Activated CD4-positive, alpha-beta T cell treated with anti-CD3 and anti-CD28 coated beads, Interleukin-2, amount 50 U/mL, for 16 hours (primary cell): Measurements from ENCODE around the gene TRIM38.
"Not testable (repeated sequence)": the region's sequence is repeated elsewhere in the genome, so short reads cannot be mapped to it uniquely, and the experiment has no call there.

Experiments used
- DNase-seq: peaks from one replicate; pipeline ENCODE4 v3.0.0-alpha.2; 2020

The TRIM38 gene

GRCh38 chr6:25972128-25972527 lies 9.5 kb downstream of the TRIM38 start:
- no peak for DNase-seq

- no peak for DNase-seq
Measured at GRCh38 chr6:25972902-25973301, 10.3 kb downstream of the TRIM38 start.

- DNase-seq = no peak
Measured at GRCh38 chr6:25973923-25974555, 11.4 kb downstream of the TRIM38 start.

DNA sequence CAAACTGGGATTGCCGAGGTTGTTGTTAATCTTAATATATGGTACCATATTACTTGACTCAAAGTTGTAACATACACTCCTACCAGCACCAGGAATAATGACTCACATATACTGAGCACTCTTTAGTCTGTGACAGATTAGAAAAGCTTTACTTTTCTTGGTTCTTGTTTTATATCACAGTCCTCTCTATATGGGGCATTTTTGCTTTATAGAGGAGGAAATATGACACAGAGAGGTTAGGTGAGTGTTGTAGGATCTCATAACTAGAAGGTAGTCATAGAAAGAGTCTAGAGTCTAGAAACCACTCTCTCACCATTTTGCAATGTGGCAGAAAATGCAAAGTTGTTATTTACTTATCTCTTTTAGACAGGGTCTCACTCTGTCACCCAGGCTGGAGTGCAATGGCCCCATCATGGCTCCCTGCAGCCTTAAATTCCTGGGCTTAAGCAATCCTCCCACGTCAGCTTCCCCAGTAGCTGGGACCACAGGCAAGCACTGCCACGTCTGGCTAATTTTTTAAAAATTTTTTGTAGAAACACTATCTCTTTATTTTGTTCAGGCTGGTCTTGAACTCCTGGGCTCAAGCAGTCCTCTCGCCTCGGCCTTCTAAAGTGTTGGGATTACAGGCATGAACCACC lies 13.4 kb downstream of the TRIM38 start:
- DNase-seq = peak; percentile 62

DNA sequence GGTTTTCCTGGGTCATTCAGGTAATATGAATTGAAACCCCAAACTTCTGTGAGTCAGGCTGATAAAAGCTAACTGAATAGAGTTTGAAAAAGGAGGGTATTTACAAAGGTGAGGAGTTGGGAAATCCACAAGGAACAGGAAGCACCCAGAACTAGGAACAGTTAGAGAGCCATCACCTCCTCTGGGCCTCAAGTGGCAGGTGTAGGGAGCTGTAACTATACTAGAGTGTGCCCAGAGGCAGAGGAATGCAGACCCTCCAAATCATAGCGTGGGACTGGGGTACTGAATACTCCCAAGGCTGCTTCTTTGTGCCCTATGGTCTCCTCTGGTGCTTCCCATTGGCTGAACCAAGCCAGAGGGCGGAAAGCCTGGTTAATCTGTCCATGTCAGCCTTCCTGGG lies 18.3 kb downstream of the TRIM38 start:
- no peak for DNase-seq

GRCh38 chr6:25981568-25982263 lies 19.1 kb downstream of the TRIM38 start:
- no peak for DNase-seq

GRCh38 chr6:25984265-25984664 lies 21.7 kb downstream of the TRIM38 start:
- DNase-seq = no peak

DNA sequence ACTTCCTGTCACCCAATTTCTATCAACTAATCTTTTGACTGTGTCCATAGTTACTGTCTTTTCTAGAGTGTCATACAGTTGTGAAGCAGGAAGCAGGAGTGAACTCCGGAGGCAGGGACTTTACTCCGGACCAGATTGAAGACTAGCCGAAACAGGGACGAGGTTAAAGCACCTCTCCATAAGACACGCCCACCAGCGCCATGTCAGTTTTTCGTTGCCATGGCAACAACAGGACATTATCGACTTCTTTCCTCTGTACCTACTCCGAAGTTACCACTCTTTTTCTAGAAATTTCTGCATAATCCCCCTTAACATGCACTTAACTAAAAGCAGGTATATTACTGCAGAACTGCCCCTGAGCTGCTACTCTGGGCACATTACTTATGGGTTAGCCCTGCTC lies 25.2 kb downstream of the TRIM38 start:
- DNase-seq = no peak

DNA sequence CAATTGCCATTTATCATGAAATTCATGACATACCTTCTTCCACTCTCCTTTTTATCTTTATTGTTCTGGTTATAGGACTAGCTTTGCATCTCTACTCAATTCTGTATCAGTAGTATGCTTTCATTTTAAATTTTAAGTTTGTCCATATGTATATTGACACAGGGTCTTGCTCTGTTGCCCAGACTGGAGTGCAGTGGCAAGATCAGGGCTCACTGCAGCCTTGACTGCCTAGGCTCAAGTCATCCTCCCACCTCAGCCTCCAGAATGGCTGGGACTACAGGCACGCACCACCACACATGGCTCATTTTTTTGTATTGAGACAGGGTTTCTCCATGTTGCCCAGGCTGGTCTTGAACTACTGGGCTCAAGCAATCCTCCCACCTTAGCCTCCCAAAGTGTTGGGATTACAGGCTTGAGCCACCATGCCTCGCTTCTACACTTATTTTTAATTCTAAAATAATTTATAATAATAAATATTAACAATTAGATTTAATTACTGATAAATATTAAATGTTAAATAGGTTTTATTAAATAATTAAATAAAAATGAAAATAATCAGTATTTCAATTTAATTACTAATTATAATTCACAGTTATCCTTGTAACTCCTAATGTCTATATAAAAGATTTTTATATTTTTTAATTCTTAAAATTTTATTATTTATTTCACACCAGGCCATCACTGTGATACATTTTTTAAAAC lies 27.7 kb downstream of the TRIM38 start:
- no peak for DNase-seq

DNA sequence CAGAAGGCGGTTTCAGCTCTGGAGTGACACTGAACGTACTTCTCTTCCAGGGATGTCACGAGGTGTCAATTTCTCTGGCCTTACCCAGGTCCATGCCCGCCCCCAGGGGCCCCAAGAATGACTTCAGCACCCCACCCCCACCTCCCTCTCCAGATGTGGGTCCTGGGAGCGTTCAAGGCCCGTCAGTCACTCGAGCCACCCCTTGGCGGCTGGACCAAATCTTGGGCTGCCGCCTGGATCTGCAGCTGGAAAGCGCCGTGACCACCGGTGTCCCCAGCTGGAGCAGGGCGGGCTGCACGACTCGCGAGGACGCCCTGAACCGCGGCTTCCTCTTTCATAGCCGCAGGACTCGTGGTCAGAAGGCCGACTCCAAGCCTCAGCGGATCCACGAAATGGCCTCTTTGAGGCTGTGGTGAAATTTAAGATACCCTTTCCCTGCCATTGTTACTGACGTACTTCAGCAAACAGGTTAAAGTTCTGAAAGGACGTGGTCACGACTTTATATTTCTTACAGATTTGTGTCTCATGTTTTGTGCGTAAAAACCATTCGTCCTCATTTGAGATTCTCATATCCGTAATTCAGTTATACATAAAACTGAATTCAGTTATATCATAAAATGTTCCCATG lies 29.3 kb downstream of the TRIM38 start:
- DNase-seq = peak; percentile 42

DNA sequence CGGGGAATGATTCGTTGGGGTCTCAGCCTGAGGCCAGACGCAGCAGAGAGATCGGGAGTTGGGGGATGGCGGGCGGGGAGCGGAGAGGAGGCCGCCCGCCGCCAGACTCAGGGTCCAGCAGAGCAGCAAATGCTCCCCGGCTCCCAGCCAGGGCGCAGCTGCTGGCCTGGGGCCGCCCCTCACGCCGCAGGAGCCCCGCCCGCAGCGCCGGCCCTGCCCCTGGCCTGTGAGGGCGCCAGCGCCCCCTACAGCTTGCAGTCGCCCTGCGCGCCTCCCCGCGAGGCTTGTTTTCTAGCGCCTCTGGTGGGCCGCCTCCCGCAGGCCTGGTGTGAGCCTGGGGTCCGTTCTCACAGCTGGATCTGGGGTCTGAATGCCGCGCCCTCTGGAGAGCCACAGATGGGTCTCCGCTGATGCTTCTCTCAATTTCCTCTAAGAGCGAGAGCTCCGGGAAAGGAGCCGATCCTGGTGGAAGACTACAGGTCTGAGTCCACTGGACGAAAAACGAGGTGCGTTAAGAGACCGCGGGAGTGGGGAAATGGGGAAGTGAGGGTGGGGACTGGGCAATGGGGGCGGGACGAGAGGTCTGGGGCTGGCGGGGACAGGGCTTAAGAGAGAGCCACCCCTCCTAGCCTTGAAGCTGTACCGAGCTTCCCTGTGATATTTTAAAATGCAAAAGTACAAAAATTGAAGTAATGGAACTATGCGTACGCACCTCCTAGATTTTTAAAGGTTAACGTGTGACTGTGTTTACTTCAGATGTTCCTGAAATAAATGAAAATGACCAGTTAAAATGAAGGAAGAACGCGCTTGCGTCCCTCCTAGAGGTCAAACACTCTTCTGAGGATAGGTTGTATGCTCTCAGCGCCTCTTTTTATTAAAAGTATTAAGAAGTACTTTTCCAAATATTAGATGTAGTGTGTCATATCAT lies 30.1 kb downstream of the TRIM38 start:
- DNase-seq = peak; percentile 94

DNA sequence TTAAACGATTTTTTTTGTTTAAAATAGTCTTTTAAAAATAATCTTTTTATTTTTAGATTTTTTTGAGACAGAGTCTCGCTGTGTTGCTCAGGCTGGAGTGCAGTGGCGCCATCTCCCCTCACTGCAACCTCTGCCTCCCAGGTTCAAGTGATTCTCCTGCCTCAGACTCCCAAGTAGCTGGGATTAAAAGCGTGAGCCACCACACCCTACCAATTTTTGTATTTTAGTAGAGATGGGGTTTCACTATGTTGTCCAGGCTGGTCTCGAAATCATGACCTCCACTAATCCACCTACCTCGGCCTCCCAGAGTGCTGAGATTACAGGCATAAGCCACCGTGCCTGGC lies 30.7 kb downstream of the TRIM38 start:
- DNase-seq = not testable (repeated sequence)

GRCh38 chr6:25995507-25995906 lies 32.9 kb downstream of the TRIM38 start:
- no peak for DNase-seq

DNA sequence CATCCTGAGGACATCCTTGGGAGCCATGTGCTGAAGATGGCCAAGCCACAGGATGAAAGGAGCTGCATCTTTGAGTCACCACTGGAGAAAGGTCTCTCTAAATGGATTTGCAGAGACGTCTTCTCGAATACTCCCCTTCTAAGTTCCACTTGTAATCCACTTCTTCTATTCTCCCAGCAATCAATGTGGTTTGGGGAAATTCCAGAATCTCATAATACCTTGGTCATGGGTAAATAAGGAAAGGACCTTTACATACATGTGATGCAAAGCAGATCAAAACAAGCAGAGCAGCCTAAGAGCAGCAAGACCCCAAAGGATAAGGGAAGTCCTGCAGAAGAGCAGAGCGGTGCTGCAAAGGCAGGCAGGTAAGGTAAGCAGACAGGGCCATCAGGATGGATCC lies 35.3 kb downstream of the TRIM38 start:
- no peak for DNase-seq

GRCh38 chr6:25998379-25998778 lies 35.8 kb downstream of the TRIM38 start:
- no peak for DNase-seq

DNA sequence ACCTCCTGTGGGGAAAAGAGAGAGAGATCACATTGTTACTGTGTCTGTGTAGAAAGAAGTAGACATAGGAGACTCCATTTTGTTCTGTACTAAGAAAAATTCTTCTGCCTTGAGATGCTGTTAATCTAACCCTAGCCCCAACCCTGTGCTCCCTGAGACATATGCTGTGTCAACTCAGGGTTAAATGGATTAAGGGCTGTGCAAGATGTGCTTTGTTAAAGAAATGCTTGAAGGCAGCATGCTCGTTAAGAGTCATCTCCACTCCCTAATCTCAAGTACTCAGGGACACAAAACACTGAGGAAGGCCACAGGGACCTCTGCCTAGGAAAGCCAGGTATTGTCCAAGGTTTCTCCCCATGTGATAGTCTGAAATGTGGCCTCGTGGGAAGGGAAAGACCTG lies 36.6 kb downstream of the TRIM38 start:
- DNase-seq = not testable (repeated sequence)

- no peak for DNase-seq
Measured at GRCh38 chr6:26000366-26001144, 38.0 kb downstream of the TRIM38 start.

GRCh38 chr6:26003102-26003694 lies 40.6 kb downstream of the TRIM38 start:
- DNase-seq = peak; percentile 37

DNA sequence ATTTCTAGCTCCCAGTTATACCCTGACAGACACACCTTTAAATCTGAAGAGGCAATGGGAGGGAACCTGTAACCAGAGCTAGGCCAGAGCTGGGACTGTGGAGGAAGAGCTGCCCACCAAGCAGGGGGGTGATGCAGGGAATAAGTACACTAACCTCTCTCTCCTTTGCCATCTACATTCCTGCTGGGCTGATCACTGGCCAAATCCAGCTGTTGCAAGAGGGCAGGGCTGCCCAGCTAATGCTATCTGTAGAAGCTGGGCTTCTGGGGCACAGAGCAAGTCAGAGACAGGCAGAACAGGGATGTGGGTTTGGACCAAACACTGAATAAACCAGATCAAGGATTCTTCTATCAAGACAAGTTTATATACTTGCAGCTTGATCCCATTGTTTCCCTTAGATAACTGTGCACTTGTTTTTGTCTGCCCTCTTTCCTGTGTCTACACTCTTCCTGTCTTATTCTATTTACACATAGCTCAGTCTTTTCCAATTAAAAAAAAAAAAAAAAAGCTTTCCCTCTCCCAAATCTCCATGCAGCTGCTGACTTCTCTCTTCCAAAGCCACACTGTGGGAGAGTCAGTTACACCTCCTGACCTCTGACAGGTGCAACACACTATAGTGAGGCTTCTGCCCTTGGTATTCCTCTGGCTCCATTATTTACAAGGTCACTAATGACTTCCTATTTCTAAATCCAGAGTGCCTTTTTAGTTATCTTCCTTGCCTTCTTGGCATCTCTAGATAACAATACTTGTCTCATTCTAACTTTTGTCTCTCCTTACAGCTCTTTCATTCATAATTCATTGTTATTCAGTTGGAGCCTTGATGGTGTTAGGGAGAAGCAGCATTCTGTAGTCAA lies 43.7 kb downstream of the TRIM38 start:
- no peak for DNase-seq

GRCh38 chr6:26006940-26007305 lies 44.3 kb downstream of the TRIM38 start:
- DNase-seq = not testable (repeated sequence)
